GM12878 (cell line): ENCODE results near the gene ZNRF3. TPM values are rescaled to one million over a fixed set of nuclear protein-coding genes. Genes with fewer than 3 reads are reported as not detected.

Experiments used
- ATAC-seq: fragments of 200-7000 bp; cut with Tn5 transposase; 3 replicates; pipeline ENCODE4 v1.9.1; 2020; ENCODE audit warnings: mild to moderate bottlenecking, moderate library complexity
- BruUV-seq: library from RNA; stranded (reverse); fragments of 400-500 nt; replicated peaks from 2 replicates; lab custom pipeline; 2021; lab: Mats Ljungman, UMichigan
- CTCF ChIA-PET: fragments of 300-600 bp; sonication (Branson Sonifier 250); formaldehyde crosslinking; extraction: SDS; loops from one replicate; lab custom pipeline; 2021; ENCODE audit warnings: inconsistent platforms; lab: Yijun Ruan, JAX
- POLR2A ChIA-PET: fragments of 350-600 bp; formaldehyde crosslinking; extraction: SDS; loops from one replicate; lab custom pipeline; 2021; ENCODE audit warnings: inconsistent platforms; lab: Charles Lee
- RAD21 ChIA-PET: fragments of 300-600 bp; sonication (Branson Sonifier 250); formaldehyde crosslinking; loops from one replicate; lab custom pipeline; 2023; ENCODE audit warnings: antibody characterized with exemption; ENCODE audit not compliant: unreplicated experiment; lab: Charles Lee
- SMC1A ChIA-PET: fragments of 300-600 bp; sonication (Branson Sonifier 250); formaldehyde crosslinking; loops from one replicate; lab custom pipeline; 2023; ENCODE audit not compliant: unreplicated experiment, uncharacterized antibody; lab: Charles Lee
- DNase-seq: peaks from one replicate; pipeline ENCODE4 v3.0.0-alpha.2; 2011; ENCODE audit warnings: low read depth, low spot score
- FAIRE-seq: peaks from 3 replicates; lab custom pipeline; 2011; peaks lifted over from hg19 to GRCh38; lab: Jason Lieb, UNC
- H2AFZ ChIP-seq: 2 replicates; pipeline ENCODE4 v1.6.0; 2011; ENCODE audit warnings: low read depth, low read length, control low read depth; ENCODE audit not compliant: control insufficient read depth
- H3K27ac ChIP-seq: 2 replicates; pipeline ENCODE4 v1.5.1; 2011; ENCODE audit warnings: control low read depth; ENCODE audit not compliant: control insufficient read depth, insufficient read depth
- H3K27me3 ChIP-seq, 2 experiments: replicated peaks in 1 of 2; 2 replicates each; pipeline versions ENCODE4 v1.6.0 to v1.6.1; 2011; ENCODE audit warnings: low read length in 1 of 2; ENCODE audit not compliant: control insufficient read depth in 2 of 2, insufficient read depth in 2 of 2
- H3K36me3 ChIP-seq, 2 experiments: 2 replicates each; pipeline ENCODE4 v1.5.1; 2011; ENCODE audit warnings: low read length in 1 of 2; ENCODE audit not compliant: control insufficient read depth in 2 of 2, insufficient read depth in 2 of 2
- H3K4me1 ChIP-seq: 2 replicates; pipeline ENCODE4 v1.6.1; 2011; ENCODE audit warnings: mild to moderate bottlenecking, low read length, moderate library complexity, mixed read lengths; ENCODE audit not compliant: control insufficient read depth, insufficient read depth
- H3K4me2 ChIP-seq: 2 replicates; pipeline ENCODE4 v1.6.0; 2011; ENCODE audit warnings: control low read depth; ENCODE audit not compliant: control insufficient read depth, insufficient read depth
- H3K4me3 ChIP-seq: fragments of 200-600 bp; sonication (generic); 2 replicates; pipeline ENCODE4 v1.5.1; 2016
- H3K79me2 ChIP-seq: 2 replicates; pipeline ENCODE4 v1.6.0; 2011; ENCODE audit warnings: low read length; ENCODE audit not compliant: control insufficient read depth, insufficient read depth
- H3K9ac ChIP-seq: 2 replicates; pipeline ENCODE4 v1.8.0; 2011; ENCODE audit warnings: low read length, control low read depth, mixed read lengths; ENCODE audit not compliant: control insufficient read depth, insufficient read depth
- H3K9me3 ChIP-seq: replicated peaks from 3 replicates; pipeline ENCODE4 v1.5.1; 2011; ENCODE audit warnings: mild to moderate bottlenecking, low read length; ENCODE audit not compliant: control insufficient read depth, insufficient read depth
- H4K20me1 ChIP-seq: 2 replicates; pipeline ENCODE4 v1.6.0; 2011; ENCODE audit not compliant: control insufficient read depth, insufficient read depth
- ATF7 ChIP-seq: fragments of 450-650 bp; IDR thresholded peaks from 2 replicates; pipeline ENCODE4 v1.6.1; 2016; ENCODE audit warnings: low read depth, mild to moderate bottlenecking
- BHLHE40 ChIP-seq, 2 experiments: fragments of 450-650 bp in 1 of 2; IDR thresholded peaks; 2 replicates each; pipeline ENCODE4 v1.6.1; 2011 to 2017; ENCODE audit warnings: low read depth in 2 of 2, borderline replicate concordance in 1 of 2, improper control_type of control experiment in 1 of 2, low read length in 1 of 2, mild to moderate bottlenecking in 1 of 2
- CHD2 ChIP-seq: IDR thresholded peaks from 2 replicates; pipeline ENCODE4 v1.6.1; 2011; ENCODE audit warnings: low read depth, low read length, improper control_type of control experiment, borderline replicate concordance
- MEF2A ChIP-seq: IDR thresholded peaks from 2 replicates; pipeline ENCODE4 v1.6.1; 2011; ENCODE audit warnings: low read depth, mild to moderate bottlenecking, low read length, moderate library complexity; ENCODE audit not compliant: insufficient read depth
- PAX5 ChIP-seq: IDR thresholded peaks from 2 replicates; pipeline ENCODE4 v1.6.1; 2011; ENCODE audit warnings: low read depth, low read length, borderline replicate concordance
- POU2F2 ChIP-seq: IDR thresholded peaks from 3 replicates; pipeline ENCODE4 v1.6.1; 2011; ENCODE audit warnings: low read depth, mild to moderate bottlenecking, low read length, borderline replicate concordance
- USF1 ChIP-seq: IDR thresholded peaks from 2 replicates; pipeline ENCODE4 v1.6.1; 2011; ENCODE audit warnings: borderline replicate concordance, low read depth, mild to moderate bottlenecking, moderate library complexity, mixed read lengths, low read length; ENCODE audit not compliant: insufficient read depth; ENCODE audit errors: extremely low read length
- WGBS: methylation state at CpG from one replicate; pipeline ENCODE4 v1.1.6; 2016; ENCODE audit warnings: low lambda C conversion rate; ENCODE audit not compliant: insufficient replicate concordance, insufficient coverage; ENCODE audit errors: missing lambda C conversion rate; 5-methylcytosine and 5-hydroxymethylcytosine counted together
- in situ Hi-C: fragments of 300-500 bp; cut with MboI; formaldehyde crosslinking; loops from 9 replicates; pipeline ENCODE4 v1.14.3; 2018; ENCODE audit warnings: mixed read lengths
- intact Hi-C: fragments of 100-400 bp; cut with micrococcal nuclease; formaldehyde crosslinking; loops from one replicate; pipeline ENCODE4 v1.14.2; 2022; ENCODE audit not compliant: unreplicated experiment
- polyA plus RNA-seq, 11 experiments: library from polyadenylated mRNA; depleted of rRNA in 4 of 11; unstranded in 6 of 11; stranded (reverse) in 5 of 11; fragments of >200 nt; fragmentation: Nextera tagmentation in 4 of 11; fragmentation: Illumina TruSeq in 1 of 11; extraction: Ambion mirVana in 4 of 11; extraction: Trizol in 1 of 11; gene quantifications; 1 replicate in 1 of 11; 2 replicates in 10 of 11; pipeline versions ENCODE4 v1.2.1 to v1.2.3, GENCODE V29; 2011 to 2016; ENCODE audit warnings: inconsistent platforms in 2 of 11, missing spikeins in 2 of 11, low read depth in 1 of 11
- total RNA-seq, 4 experiments: library from RNA; depleted of rRNA in 3 of 4; stranded (reverse); fragments of >200 nt in 3 of 4; fragmentation: Illumina TruSeq in 1 of 4; extraction: Trizol in 1 of 4; gene quantifications; 2 replicates each; pipeline versions ENCODE4 v1.2.1 to v1.2.3, GENCODE V29; 2013 to 2021

The ZNRF3 gene
- total and polyA plus RNA-seq, 10 of the 15 experiments (the other 5 are each of a cell fraction or from before 2014, with no cell fraction given): 0.05 to 2.4 (median 0.46) TPM

- H3K79me2 ChIP-seq: no peaks in the 10 kb centered on the region
- H3K4me1 ChIP-seq: no peaks in the 10 kb centered on the region
- peaks cover 3% of the 10 kb centered on the region; the same call in 2 of the 3 replicates for H3K9me3 ChIP-seq
- no peaks in the 10 kb centered on the region for H3K27me3 ChIP-seq
- no peak overlapping the region for H3K4me3 ChIP-seq
- no peak overlapping the region for H3K27ac ChIP-seq
- POLR2A ChIA-PET: no interaction called here
- 31% methylated on average over 3 of the region's 3 CpGs for WGBS
- RAD21 ChIA-PET: no interaction called here
- in situ Hi-C loops: no loop called here
- ATAC-seq: no peak
- no peak for TF ChIP-seq MEF2A
- no peak for TF ChIP-seq BHLHE40 (IDR thresholded peaks at IDR 0.05; ENCODE audit: borderline replicate concordance in 1 of 2, low read depth in 2 of 2, low read length in 1 of 2)
- TF ChIP-seq POU2F2: no peak
- no peak for TF ChIP-seq ATF7
- TF ChIP-seq PAX5: no peak
- TF ChIP-seq USF1: no peak
- no peak for TF ChIP-seq CHD2
- TF ChIP-seq, all 136 proteins: peak for 0
- no peak overlapping the region for H3K9ac ChIP-seq
- intact Hi-C loops: no loop called here
- H3K4me2 ChIP-seq: no peak overlapping the region
- no peaks in the 10 kb centered on the region for H3K36me3 ChIP-seq
- SMC1A ChIA-PET: interaction anchor here (0.6 kb wide), 1 partner anchor 340 kb away, joined by 4 read pairs; no protein-coding TSS in a partner anchor
- CTCF ChIA-PET: interaction anchor here (1.3 kb wide), 1 partner anchor 266 kb away, joined by 4 read pairs; no protein-coding TSS in a partner anchor
- DNase-seq: no peak
- H4K20me1 ChIP-seq: no peaks in the 10 kb centered on the region
- no TSS peak for BruUV-seq
- no peak for FAIRE-seq
- H2AFZ ChIP-seq: no peak overlapping the region
Measured at GRCh38 chr22:28867191-28867590, 16.2 kb upstream of the ZNRF3 start.
